ENCODE results near the gene GPC3.
A peak's percentile ranks its signal among the peaks of the same experiment; 100 is the strongest.
"Not testable (repeated sequence)": the region's sequence is repeated elsewhere in the genome, so short reads cannot be mapped to it uniquely, and the experiment has no call there.

The GPC3 gene

GRCh38 chrX:133985164-133985966 is at the start of gene GPC3:
Gene GPC3 (minus strand): TSS chrX:133985594.
- DNase-seq: no peak

- DNase-seq: no peak
These were observed 47.0 kb upstream of the GPC3 start for GRCh38 chrX:134032441-134032840.

- DNase-seq: no peak
These were observed 41.3 kb upstream of the GPC3 start for GRCh38 chrX:134026565-134027311.

GRCh38 chrX:134025986-134026545 is 40.7 kb upstream of the GPC3 start:
- DNase-seq: no peak

DNA sequence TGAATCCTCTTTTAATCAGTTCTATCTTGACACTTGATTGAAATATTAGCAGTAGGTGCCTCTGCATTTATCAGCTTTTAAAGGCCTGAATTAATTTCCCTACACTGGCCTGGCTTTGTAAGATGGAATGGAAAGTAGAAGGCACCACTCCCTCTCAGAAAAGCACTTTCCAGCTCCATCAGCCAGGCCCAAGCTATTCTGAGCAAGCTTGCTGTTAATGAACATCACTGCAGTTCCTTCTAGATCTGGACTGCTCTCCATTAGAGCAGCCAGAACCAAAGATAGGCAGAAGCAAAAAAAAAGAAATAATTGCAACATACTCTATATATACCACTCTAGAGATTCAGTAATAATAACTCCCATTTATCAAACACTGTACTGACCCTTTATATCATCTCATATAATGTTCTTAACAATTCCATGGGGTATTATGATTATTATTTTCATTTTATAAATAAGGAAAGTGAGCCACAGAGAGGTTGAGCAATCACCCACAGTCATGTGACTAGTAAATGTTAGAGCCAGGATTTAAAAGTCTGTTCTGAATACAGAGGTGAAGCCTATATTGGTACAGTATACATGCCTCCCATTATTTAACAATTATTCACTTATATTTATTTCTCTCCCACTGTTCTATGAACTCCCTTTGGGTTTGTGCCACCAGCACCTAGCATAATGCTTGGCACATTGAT is 39.4 kb upstream of the GPC3 start:
- no peak for DNase-seq

- no peak for DNase-seq
These were observed 38.5 kb upstream of the GPC3 start for GRCh38 chrX:134023851-134024281.

- DNase-seq: no peak
These were observed 35.5 kb upstream of the GPC3 start for GRCh38 chrX:134020910-134021309.

GRCh38 chrX:134019567-134020206 is 34.3 kb upstream of the GPC3 start:
- DNase-seq: no peak

DNA sequence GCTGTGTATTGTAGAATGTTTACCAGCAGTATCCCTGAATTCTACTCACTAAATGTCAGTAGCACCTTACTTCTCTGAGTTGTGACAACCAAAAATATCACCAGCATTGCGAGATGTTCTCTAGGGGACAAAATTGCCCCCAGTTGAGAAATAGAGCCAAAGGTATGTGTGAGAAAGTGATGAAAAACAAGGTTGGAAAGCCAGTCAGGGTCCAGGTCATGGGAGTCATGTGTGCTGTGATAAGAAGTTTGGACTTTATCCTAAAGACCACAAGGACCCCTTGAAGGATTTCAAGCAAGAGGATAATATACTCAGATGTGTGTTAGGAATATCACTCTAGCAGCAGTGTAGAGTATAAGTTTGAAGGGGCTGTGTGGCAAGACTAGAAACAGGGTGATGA is 30.9 kb upstream of the GPC3 start:
- DNase-seq: not testable (repeated sequence)

- DNase-seq: not testable (repeated sequence)
These were observed 30.1 kb upstream of the GPC3 start for GRCh38 chrX:134015510-134015909.

- no peak for DNase-seq
These were observed 28.1 kb upstream of the GPC3 start for GRCh38 chrX:134013524-134013923.

- DNase-seq: no peak
These were observed 27.7 kb upstream of the GPC3 start for GRCh38 chrX:134013092-134013497.

DNA sequence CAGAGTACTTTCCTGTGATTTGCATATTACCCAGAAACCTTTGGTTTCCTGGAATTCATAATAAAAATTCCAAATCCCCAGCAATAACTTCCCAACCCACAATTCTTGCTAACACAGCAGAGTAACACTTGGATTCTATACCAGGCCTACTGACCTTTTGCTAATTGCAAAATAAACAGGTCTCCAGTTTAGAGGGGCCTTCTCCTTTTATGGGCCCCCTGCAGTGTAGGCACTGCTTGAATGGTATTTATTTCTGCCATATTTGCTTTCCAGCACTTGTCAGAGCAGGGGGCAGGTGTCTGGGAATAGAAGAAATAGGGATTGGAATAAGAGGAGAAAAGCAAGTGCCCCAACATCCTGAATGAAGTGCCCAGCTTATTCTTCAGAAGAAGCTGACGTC is 25.3 kb upstream of the GPC3 start:
- DNase-seq: no peak

DNA sequence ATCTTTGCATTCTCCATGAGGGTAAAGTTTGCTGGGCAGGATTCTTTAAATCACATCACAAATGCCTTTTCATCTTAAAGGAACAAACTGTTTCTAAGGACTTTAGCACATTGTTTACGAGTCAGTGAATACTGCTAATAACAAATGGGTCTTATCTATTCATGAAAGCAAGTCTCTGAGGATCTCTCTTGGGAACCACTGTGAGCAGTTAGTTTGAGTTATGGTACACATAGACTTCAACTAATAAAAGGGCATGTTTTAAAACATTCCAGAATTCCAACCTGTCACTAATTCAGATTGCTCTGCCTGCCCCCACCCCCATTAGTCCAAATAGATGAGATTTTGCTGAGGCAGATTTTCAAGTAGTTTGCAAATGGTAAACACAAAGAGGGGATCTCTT is 22.3 kb upstream of the GPC3 start:
- DNase-seq: no peak

GRCh38 chrX:134006484-134007161 is 21.2 kb upstream of the GPC3 start:
- DNase-seq: no peak

GRCh38 chrX:134004084-134004483 is 18.7 kb upstream of the GPC3 start:
- peak; percentile 38 for DNase-seq

DNA sequence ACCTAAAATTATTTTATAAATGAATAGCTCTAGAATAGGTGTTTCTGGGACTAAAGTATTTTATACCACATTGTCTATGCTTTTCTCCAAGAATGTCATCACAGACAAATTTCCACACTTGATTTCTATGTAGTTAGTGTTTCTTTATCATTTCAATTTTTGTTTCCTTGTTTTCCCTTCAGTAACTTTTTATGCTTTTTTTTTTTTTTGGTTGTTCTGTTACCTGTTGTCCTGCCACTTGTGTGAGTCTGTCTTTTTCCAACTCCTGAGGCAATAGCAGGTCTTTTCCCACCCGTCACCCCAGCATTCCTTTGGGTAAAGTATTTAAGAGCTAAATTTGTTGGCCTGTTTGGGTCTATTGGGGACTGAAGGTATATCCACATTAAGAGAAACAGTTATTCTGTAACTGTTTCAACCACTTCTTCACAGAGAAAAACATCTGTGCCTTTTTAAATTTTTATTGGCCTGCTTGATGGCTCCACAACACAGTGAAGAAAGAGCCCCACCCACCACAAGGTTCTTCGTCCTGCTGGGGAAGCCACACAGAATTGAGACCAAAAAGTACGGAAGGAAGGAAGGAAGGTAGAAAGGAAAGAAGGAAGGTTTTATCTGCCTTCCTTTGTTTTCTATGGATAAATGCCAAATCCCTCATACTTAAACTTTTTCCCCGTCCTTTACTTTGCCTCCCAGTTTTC is 17.7 kb upstream of the GPC3 start:
- no peak for DNase-seq

GRCh38 chrX:134000260-134001245 is 15.2 kb upstream of the GPC3 start:
- no peak for DNase-seq

DNA sequence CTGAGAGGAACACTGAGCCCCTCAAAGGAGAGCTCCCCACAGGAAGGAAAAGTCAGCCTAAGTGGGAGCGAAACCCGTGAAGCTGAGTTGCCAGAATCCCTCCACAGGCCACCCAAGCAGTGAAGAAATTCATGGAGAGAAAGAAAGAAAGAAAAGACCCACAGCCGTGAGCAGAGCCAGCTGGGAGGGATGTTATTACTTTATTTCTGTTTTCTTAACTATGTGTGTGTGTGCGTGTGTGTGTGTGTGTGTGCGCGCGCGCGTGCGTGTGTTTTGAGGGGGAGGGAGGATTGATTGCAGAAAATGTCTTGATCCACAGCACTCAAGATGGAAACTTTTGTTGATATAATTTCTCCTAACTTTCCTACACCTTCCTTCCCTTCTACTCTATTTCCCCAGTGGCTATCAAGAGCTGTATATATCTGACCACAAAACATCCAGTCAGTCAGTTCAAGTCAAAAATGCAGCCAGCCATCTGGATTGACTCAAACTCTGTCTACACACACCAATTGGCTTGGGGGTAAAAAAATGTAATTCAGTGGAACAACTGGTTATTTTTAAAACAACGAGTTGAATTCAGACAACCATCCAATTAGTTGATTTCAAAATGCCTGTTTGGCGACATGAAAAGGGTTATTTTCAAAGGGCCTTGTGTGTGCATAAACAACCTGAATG is 13.8 kb upstream of the GPC3 start:
- DNase-seq: no peak

- DNase-seq: no peak
These were observed 10.4 kb upstream of the GPC3 start for GRCh38 chrX:133995759-133996158.

Data from amniotic stem cell (primary cell).